Measurements from ENCODE around the gene RPS18. TPM values are rescaled to one million over a fixed set of nuclear protein-coding genes. Genes with fewer than 3 reads are reported as not detected.
"Not testable (repeated sequence)": the region's sequence is repeated elsewhere in the genome, so short reads cannot be mapped to it uniquely, and the experiment has no call there.

The RPS18 gene
- 1,000 to 10,000 TPM in 2 of 4 donors, 100 to 1,000 TPM in 2; 773 to 2,238 (median 1,359) TPM for total RNA-seq

GRCh38 chr6:33271468-33272274 is at the start of gene RPS18, which contains the start of gene VPS52:
TSS of gene RPS18 (plus strand) at chr6:33272075. CDS start at chr6:33272120, 45 bp downstream.
TSS of gene VPS52 (minus strand) at chr6:33271876. CDS start at chr6:33271675, 201 bp downstream.
- H3K4me1 ChIP-seq, result peaks cover 28 to 54% (median 47%) of the 10 kb centered on the region in 4 donors
- peak within 1 kb of the TSS; percentile 54 to 85 (median 67) for H3K4me3 ChIP-seq
- peak within 1 kb of the TSS; percentile 91 to 97 (median 94) for H3K27ac ChIP-seq
- DNase-seq, result peak; percentile 94
- intact Hi-C loops (cut with DNase I; ENCODE audit: low total_unique reads), result no loop called here
- WGBS, 2 donors (ENCODE audit: low coverage in 1 of 2), result 0% methylated on average over 48 of the region's 48 CpGs; no CpG with 5 or more reads in 1 of the 2 donors
- in situ Hi-C loops (cut with MboI; ENCODE audit: low pct_ligation_motif_present in 1 of 4, low pct_unique_long_range_greater_than_20kb in 1 of 4, low sequenced_read_pairs in 3 of 4), result no loop called here
- H3K36me3 ChIP-seq, result peaks cover 0 to 20% (median 8%) of the 10 kb centered on the region in 4 donors
- TF ChIP-seq POLR2A (IDR thresholded peaks at IDR 0.05) (peak; percentile 98), POLR2AphosphoS5 (IDR thresholded peaks at IDR 0.05) (peak; percentile 99 to 100 (median 100)), EP300 (IDR thresholded peaks at IDR 0.05; ENCODE audit: low read depth) (no peak)
- TF ChIP-seq, protein P1, sequence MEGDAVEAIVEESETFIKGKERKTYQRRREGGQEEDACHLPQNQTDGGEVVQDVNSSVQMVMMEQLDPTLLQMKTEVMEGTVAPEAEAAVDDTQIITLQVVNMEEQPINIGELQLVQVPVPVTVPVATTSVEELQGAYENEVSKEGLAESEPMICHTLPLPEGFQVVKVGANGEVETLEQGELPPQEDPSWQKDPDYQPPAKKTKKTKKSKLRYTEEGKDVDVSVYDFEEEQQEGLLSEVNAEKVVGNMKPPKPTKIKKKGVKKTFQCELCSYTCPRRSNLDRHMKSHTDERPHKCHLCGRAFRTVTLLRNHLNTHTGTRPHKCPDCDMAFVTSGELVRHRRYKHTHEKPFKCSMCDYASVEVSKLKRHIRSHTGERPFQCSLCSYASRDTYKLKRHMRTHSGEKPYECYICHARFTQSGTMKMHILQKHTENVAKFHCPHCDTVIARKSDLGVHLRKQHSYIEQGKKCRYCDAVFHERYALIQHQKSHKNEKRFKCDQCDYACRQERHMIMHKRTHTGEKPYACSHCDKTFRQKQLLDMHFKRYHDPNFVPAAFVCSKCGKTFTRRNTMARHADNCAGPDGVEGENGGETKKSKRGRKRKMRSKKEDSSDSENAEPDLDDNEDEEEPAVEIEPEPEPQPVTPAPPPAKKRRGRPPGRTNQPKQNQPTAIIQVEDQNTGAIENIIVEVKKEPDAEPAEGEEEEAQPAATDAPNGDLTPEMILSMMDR (IDR thresholded peaks at IDR 0.05), result peak in 1 of 5 experiments; percentile 39
- H3K9me3 ChIP-seq, result no peaks in the 10 kb centered on the region
- H3K27me3 ChIP-seq, result no peaks in the 10 kb centered on the region

DNA sequence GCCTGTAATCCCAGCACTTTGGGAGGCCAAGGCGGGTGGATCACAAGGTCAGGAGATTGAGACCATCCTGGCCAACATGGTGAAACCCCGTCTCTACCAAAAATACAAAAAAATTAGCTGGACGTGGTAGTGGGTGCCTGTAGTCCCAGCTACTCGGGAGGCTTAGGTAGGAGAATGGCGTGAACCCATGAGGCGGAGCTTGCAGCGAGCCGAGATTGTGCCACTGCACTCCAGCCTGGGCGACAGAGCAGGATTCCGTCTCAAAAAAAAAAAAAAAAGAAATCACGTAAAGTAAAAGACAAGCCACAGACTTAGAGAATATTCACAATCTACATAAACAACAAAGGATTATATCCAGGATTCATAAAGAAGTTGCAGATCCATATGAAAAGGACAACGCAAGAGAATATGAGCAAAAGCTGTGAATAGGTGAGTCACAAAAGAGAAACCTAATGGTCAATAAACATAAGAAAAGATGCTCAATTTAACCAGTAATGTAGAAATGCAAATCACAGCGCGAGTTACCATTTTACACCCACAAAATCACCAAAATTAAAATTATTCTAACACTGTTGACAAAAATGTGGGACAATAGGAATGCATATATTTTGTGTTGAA is 45.3 kb upstream of the RPS18 start:
- H3K9me3 ChIP-seq; DNase-seq; H3K36me3 ChIP-seq; H3K27ac ChIP-seq; H3K4me1 ChIP-seq; intact Hi-C loops (cut with DNase I; ENCODE audit: low total_unique reads); H3K4me3 ChIP-seq: not testable (repeated sequence)
- WGBS, 2 donors (ENCODE audit: low coverage in 1 of 2), result 43 to 64% methylated on average over 11 to 14 of the region's 14 CpGs
- in situ Hi-C loops (cut with MboI; ENCODE audit: low pct_ligation_motif_present in 1 of 4, low pct_unique_long_range_greater_than_20kb in 1 of 4, low sequenced_read_pairs in 3 of 4), result loop anchor here in 2 of 4 donors (25.0 kb wide), 2 partner anchors 114 to 214 kb away; partner anchors contain the start of gene HLA-DOA (in 1 of the 2)
- peaks cover 54% of the 10 kb centered on the region for H3K27me3 ChIP-seq

GRCh38 chr6:33235221-33235634 is 36.6 kb upstream of the RPS18 start:
- Histone ChIP-seq H3K4me3 (no peak overlapping the region), H3K9me3 (no peaks in the 10 kb centered on the region), H3K4me1 (no peaks in the 10 kb centered on the region), H3K27me3 (peaks cover 55% of the 10 kb centered on the region), H3K27ac (no peak overlapping the region), H3K36me3 (no peaks in the 10 kb centered on the region)
- TF ChIP-seq POLR2AphosphoS5 (IDR thresholded peaks at IDR 0.05), result no peak
- no peak for TF ChIP-seq EP300 (IDR thresholded peaks at IDR 0.05; ENCODE audit: low read depth)
- no peak for TF ChIP-seq POLR2A (IDR thresholded peaks at IDR 0.05)
- TF ChIP-seq, protein P1 (IDR thresholded peaks at IDR 0.05), result no peak
- DNase-seq, result no peak
- WGBS, 2 donors (ENCODE audit: low coverage in 1 of 2), result 36 to 37% methylated on average over 5 to 6 of the region's 6 CpGs
- intact Hi-C loops (cut with DNase I; ENCODE audit: low total_unique reads) (no loop called here), in situ Hi-C loops (cut with MboI; ENCODE audit: low pct_ligation_motif_present in 1 of 4, low pct_unique_long_range_greater_than_20kb in 1 of 4, low sequenced_read_pairs in 3 of 4) (loop anchor here in 2 of 4 donors (25.0 kb wide), 2 partner anchors 123 to 223 kb away; partner anchors contain the start of gene HLA-DOA (in 1 of the 2))

GRCh38 chr6:33236328-33236727 is 35.5 kb upstream of the RPS18 start:
- intact Hi-C loops (cut with DNase I; ENCODE audit: low total_unique reads), result no loop called here
- H3K27me3 ChIP-seq, result peaks cover 59% of the 10 kb centered on the region
- no peak overlapping the region for H3K4me3 ChIP-seq
- H3K9me3 ChIP-seq, result no peaks in the 10 kb centered on the region
- in situ Hi-C loops (cut with MboI; ENCODE audit: low pct_ligation_motif_present in 1 of 4, low pct_unique_long_range_greater_than_20kb in 1 of 4, low sequenced_read_pairs in 3 of 4), result loop anchor here in 2 of 4 donors (25.0 kb wide), 2 partner anchors 124 to 224 kb away; partner anchors contain the start of gene HLA-DOA (in 1 of the 2)
- TF ChIP-seq EP300 (IDR thresholded peaks at IDR 0.05; ENCODE audit: low read depth) (no peak), POLR2A (IDR thresholded peaks at IDR 0.05) (no peak), POLR2AphosphoS5 (IDR thresholded peaks at IDR 0.05) (no peak)
- TF ChIP-seq, protein P1 (IDR thresholded peaks at IDR 0.05), result no peak
- no peaks in the 10 kb centered on the region for H3K36me3 ChIP-seq
- no peaks in the 10 kb centered on the region for H3K4me1 ChIP-seq
- H3K27ac ChIP-seq, result no peak overlapping the region
- DNase-seq, result no peak
